Activated CD8-positive, alpha-beta memory T cell treated with anti-CD3 and anti-CD28 coated beads, Interleukin-2, amount 50 U/mL, for 24 hours (primary cell): ENCODE data around the gene MAP3K10.

Experiments
- DNase-seq: peaks from one replicate; pipeline ENCODE4 v3.0.0-alpha.2; 2020; ENCODE audit errors: extremely low read depth

The MAP3K10 gene

DNA sequence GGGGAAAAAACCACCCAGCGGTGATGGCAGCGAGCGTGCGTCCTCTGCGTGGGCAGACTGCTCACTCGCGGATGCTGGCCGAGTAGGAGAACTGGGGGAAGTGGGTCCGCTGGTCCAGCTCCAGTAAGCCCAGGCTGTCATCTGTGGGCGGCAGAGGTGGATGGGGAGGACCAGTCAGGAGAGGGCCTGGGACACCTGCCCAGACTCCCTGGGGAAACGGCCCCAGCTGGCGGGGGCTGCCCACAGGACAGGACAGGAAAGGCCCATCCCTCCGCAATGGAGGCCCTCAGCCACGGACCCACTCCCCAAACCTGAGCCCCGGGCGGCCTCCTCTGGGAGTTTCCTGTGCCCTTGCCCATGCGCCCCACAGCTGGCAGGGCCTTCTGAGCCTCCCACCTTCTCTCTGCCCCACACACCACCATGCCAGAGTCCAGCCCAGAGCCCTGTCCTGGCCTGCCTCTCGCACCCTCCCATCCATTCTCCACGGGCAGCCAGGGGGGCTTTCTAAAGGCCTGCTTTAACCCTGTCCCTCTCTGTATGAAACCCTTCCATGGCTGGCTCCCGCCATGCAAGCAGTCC lies 42.7 kb downstream of the MAP3K10 start:
- no peak for DNase-seq

DNA sequence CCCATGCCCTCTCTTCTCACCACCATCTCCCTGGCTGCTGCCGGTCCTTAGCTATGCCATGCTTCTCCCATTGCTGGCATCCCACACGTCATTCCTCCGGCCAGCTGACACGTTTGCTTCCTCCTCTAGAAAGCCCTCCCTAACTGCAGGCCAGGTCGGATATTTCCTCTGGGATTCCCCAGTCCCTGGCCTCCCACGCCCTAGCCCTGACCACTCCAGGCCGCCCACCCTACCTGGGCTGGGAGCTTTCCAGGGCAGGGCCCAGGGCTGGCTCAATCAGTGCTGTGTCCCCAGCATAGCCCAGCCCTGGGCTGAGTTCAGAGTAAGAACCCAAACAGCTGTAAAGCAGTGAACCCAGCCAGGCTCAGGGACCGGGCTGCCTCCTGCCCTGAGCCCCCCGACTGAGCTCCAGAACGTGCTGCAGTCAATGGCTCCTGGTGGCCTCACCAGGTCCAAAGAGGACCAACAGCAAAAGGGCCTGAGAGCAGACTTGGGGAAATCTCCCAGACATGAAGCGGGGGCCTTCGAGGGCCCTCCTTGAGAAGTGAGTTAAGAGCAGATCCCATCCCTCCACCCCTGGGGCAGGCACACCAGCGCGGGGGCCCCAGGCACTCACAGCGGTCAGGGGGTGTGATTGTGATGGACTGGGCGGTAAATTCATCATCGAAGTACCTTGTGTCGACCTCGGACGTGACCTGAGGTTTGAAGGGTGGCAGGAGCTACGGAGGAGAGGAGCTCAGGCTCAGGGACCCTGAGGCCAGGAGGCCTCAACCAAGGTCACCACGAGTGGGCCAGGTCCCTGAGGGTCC lies 43.4 kb downstream of the MAP3K10 start:
- no peak for DNase-seq

DNA sequence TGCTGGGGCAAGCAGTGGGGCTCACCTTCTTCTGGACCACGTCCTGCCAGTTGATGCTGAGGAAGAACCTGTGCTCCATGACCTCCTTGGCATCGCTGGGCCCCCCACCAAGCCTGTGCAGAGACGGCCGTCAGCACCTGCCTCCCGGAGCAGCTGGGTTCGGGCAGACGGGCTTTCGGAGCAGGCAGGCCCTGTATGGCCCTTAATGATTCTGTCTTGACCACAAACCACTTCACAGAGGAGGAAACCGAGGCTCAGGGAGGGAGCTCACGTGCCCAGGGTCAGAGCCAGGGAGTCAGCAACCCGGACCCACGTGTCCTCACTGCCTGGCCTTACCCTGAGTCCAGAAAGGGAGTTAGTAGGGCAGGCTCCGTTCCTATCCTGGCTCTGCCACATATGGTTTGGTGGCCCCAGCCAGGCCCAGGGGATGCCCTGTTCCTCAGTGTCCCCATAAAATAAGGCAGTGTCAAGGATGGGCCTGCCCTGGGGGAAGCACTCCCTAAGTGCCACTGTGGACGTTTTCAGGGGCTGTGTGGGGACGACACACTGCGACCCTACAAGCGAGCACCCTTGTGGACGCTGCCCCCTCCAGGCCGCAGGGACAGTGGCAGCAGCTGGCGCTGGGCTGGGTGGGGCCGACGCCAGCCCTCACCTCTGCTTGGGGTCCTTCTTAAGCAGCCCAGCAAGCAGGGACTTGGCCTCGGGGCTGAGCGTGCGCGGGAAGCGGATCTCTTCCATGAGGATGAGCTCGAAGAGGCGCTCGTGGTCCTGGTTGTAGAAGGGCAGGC lies 44.2 kb downstream of the MAP3K10 start:
- DNase-seq, result no peak

DNA sequence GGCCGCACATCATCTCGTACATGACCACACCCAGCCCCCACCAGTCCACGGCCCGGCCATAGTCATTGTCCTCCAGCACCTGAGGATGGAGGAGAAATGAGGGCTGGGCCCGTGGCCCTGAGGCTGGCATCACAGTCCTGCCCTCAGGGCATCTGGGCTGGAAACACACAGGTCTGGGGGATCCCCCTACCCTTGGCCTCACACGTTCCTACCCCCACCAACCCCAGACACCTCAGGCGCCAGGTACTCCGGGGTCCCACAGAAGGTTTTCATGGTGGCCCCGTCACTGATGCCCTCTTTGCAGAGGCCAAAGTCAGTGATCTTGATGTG lies 44.8 kb downstream of the MAP3K10 start:
- DNase-seq, result no peak

DNA sequence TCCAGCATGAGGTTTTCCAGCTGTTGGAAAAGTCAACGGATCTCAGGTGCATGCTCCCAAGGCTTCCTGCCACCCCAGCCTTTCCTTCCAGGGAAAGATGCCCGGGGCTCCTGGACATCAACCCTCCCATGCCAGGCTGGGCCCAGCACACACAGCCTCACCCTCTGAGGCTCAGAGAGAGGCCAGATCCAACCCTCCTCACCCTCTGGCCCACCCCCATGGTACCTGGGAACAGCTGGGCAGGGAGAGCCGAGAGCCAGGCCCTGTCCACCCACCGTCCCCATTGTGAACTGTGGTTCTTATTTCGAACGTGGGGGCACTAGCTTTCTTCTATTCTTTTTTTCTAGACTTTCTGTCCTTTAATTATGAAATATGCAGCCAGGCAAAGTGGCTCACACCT lies 45.1 kb downstream of the MAP3K10 start:
- no peak for DNase-seq

DNA sequence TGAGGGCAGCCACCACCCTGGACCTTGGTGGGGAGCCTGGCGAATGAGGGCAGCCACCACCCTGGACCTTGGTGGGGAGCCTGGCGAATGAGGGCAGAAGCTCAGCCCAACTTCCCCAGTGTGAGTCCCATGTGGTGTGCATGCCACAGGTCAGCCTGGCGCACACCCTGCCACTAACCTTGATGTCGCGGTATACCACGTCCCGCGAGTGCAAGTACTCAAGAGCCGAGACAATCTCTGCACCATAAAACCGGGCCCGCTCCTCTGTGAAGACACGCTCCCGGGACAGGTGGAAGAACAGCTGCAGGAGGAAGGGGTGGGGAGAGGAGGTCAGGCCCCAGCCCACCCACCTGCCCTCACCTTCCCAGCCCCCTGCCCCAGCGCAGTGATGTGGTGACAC lies 46.6 kb downstream of the MAP3K10 start:
- DNase-seq, result no peak

DNA sequence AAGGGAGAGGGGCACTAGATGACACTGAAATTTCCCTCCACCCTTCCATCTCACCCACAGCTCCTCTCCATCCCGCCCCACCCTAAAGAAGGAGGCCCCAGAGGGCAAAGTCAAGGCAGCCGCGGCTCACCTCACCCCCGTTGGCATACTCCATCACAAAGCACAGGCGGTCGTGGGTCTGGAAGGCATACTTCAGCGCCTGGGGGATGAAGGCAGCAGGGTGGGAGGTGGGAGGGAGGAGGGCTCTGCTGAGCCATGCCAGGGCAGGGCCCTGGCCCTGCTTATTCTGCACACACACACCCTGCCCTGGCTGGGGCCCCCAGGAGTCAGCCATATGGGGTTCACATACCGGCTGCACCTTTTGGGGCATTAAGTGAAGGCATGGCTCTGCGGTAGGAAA lies 47.5 kb downstream of the MAP3K10 start:
- DNase-seq, result no peak

DNA sequence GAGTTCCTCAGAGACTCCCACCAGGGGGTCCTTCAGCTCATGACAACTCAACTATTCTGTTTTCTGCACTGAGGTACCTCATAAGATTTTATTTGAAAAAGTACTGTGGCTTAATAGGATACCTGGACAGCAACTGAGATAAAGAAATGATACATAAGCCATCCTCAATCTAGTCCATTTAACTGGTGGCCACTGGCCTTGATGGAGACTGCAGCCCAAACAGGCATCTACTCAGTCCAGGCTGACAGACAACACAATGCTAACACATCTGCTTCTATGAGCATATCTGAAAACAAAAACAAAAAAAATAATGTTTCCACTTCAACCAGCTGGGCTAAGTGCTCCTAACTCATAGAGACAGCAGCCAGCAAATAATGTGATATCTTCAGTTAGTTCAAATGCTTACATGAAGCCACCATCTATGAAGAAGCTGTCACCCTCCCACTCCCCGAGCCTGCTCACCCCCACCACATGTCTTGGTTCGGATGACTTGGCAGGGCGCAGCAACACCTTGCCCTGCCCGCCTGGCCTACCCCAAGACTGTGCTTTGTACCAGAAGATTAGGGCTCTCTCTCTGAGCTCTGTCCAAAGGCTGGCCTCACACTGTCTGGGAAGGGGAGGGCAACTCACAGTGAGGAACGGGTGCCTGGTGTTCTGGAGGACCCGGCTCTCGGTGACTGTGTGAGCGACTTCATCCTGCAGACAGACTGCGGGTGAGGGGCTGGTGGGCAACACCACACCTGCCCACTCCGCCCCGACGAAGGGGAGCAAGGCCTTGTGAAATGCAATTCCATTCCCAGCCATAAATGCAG lies 48.4 kb downstream of the MAP3K10 start:
- DNase-seq, result no peak

DNA sequence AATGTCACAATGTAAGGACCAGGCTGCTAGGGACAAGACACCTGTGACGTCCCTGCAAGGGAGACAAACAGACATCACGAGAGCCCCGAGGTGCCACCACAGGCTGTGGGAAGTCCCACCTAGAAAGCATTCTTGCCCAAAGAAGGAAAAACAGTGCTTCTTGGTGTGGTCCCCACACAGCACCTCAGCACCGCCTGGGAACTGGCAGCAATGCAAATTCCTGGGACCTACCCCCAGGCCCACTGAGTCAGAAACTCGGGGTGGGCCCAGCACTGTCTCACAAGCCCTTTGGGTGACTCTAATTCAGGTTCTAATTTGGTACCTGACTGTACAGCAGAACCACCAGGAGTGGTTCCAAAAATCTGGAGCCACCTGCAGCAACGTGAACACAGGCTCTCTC lies 49.1 kb downstream of the MAP3K10 start:
- no peak for DNase-seq

DNA sequence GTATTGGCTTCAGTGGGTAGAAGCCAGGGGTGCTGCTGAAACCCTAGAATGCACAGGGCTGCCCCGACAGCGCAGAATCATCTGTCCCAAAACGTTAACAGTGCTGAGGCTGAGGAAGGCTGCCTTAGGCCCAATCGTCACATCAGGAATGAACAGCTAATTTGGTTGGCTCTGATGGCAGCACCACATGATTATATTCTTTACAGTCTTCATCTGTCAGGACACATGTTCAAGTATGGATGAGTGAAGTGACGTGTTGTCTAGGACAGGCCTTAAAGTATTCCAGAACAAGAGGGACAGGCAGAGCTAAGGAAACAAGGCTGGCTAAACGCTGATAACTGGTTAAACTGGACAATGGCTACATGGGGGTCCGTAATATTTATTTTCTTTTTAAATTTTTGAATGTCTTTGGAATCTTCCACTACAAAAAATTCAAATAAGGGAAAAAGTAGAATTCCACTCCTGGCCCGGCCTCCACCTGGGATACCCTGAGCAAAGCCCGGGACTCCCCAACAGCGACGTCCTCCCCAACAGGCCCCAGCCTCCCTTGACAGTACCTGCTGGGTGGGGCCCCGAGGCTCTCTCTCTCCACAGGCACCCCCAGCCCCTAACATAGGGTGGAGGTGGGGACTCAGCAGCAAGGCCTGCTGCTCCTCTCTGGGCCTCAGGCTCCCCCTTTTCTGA lies 50.0 kb downstream of the MAP3K10 start:
- DNase-seq, result no peak

DNA sequence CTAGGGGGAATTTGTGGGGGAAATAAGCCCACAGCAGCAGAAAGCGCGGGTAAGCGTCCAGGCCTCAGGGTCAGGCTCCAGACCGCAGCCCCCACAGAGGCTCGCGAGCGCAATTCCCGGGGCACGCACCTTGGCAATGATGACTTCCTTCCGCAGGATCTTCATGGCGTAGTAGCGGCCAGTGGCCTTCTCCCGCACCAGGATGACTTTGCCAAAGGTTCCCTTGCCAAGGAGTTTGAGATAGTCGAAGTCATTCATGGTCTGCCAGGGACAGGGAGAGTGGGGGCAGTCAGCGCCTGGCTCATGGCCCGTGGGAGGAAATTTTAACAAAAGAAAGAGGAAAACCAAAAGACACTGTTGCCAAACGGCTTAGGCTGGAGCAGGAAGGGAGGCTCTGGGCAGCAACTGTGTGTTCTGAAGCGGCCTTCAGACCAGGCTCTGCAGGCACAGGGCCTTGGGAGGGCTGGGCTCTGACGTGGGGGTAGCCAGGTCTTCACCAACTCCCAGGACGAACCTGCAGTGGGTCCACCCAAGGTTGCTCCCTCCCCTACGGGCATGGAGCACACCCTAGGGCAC lies 50.7 kb downstream of the MAP3K10 start:
- DNase-seq, result no peak

DNA sequence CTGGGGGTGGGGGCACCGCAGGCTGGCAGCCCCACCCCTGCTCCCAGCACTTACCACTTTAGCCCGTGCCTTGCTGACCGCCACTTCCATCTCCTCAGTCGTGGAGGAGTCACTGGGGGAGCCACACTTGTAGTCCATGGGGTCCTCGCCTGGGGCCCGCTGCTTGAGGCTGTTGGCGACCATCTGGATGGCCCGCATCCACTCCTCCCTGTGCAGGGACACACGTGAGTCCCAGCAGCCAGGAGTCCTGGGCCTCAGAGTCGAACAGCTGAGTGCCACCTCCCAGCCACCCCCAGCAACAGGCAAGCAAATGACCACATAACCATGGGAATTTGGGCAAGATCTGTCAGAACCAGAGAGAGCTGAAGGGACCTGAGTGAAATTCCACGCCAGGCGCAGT lies 51.3 kb downstream of the MAP3K10 start:
- DNase-seq, result no peak

DNA sequence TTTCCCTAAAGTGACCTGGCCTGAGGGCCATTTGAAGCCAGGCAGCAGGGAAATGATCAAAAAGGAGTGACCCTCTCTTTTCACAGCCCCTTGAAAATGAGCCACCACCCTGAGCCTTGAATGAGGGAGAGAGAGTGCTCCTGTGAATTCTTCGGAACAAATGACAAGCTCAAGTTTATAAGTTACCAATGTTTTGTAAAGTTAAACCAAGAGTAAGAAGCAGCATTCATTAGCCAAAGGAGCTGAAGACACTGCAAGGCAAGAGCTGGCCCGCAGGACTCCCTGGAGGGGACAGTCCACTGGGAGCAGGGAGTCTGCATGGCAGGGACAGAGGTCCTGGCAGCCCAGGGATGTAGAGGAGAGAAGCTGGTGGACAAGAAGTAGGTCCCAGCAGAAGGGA lies 52.0 kb downstream of the MAP3K10 start:
- DNase-seq, result no peak

DNA sequence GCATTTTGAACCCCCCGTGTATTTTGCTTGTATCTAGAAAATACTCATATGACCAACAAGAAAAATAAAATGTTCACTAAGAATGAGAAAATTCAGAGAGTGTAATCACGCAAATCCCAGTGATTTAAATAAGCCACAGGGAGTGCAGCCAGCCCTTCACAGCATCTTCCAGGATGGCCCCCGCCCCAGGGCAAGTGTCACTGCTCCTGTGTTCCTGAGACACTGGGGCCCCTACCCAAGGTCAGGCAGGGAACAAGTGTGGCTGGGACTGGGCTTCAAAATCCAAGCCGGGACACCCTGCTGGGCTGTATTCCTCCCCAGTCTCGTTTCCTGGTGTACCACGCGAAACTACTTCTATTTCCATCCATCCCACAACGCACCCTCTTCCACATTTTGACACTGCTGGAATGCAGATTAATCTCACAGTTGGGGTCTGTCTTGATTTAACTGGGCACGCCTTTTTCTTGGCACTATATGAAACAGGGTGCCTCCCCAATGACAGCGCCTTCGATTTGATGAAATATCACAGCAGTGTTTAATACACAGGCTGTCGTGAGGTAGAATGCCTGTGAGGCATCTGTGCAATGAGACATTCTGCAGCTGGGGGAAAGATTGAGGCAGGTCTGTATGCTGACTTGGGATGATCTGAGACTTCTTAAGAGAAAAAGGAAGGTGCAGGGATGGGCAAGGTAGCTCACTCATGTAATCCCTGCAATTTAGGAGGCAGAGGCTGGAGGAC lies 53.5 kb downstream of the MAP3K10 start:
- no peak for DNase-seq

DNA sequence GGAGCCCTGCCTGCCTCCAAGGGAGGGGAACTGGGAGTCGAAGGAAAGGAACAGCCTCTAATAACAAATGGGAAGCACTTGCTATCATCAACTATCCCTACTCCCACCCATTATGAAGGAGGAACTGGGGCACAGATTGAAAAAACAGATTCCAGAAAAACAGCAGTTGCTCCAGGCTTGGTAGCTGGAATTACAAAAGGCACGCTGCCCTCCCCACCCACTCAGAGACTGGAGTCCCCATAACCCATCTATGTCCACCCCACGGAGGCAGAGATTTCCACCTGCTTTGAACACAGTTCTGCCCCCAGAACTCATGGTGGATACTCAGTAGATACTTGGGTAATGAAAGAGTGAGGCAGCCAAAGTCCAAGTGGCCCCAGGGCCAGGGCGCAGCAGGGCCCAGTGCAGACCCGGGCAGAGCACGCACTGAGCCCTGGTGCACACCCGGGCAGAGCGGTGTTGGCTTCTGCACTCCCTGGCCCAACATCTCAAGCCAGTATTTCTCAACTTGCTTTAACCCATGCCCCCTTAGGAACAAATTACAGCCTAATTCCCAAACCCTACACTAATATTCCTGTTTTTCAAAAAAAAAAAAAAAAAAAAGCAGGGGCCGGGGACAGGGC lies 54.4 kb downstream of the MAP3K10 start:
- no peak for DNase-seq

DNA sequence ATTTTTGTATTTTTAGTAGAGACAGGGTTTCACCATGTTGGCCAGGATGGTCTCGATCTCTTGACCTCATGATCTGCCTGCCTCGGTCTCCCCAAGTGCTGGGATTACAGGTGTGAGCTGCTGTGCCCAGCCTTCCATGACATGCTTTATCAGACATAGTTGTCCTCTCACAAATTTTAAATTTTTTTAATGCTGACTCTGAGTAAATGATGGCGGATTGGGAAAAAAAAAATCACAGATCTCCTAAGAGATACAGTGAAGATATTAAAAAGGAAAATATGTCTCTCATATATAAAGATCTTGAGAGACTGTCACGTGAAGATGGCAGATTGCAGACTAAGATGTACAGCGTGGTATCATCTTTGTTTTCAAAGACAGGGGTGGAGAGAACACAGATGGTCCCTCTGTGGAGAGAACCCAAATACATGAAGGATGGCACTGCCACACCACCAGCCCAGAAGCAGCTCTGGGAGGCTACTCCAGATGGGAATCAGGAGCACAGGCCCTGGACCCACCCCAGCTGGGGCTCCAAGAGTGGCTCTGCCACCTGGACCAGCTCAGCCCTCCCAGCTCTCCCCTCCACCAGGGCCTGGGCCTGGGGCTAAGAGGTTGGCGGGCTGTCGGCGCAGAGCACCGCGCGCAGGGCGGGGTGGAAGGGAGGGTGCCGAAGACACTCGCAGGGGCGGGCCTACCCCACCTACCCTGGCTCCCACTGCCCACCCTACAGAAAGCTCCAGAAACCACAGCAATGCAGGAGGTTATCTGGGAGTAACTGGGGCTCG lies 55.3 kb downstream of the MAP3K10 start:
- DNase-seq, result no peak

DNA sequence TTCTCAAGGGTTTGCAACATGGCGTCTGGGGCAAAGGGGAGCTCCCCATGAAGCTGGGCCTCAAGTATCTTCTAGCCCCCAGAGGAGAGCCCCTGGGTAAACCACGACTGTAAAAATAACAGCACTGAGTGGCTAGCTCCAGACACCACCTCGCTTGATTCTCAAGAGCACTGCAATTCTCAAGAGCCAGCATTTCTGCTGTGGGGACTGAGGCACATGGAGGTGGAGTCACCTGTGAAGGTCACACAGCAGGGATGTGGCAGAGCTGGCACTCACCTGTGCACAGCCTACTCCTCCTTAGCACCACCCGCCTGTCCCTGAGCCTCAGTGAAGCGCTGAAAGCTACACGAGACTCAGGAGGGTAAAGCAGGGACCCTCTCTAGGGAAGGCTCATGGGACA lies 56.0 kb downstream of the MAP3K10 start:
- no peak for DNase-seq

DNA sequence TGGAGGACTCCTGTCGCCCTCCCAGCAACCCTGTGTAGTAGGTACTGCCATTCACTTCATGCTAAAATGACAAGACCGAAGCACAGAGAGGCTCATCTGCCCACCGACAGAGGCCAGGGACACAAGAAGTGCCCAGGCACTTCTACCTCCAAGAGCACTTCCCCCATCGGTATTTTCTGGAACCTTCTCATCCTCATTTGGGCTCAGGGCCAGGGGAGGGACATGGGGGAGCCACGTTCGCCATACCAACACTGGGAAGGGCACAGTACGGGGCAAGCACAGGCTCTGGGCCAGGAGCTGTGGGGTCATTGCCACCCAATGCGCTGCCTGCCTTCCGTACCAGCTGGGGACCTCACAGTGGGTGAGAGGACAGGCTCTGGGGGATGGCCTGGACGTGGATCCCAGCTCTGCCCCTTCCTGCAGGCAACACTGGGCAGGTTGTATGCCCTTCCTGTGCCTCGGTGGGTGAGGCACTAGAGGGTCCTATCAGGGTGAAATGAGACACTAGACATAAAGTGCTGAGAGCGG lies 56.6 kb downstream of the MAP3K10 start:
- DNase-seq, result no peak

DNA sequence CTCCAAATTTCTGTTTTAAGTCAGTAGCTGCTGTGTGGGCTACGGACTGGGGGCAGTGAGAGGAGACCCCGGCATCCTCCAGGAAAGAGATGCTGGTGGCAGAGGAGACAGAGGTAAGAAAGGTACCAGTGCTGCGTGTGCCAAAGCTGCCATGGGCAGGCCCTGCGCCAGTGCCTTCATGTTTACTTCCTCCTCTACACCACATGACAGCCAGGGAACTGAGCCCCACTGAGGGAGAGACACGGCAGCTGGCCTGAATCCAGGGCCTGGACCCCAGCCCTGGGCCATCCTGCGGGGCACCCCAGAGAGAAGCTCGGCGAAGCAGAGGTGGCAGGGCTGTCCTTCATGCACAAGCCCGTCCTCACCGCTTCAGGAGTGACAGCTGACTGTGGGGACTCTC lies 58.0 kb downstream of the MAP3K10 start:
- DNase-seq, result no peak
